Right atrium auricular region (tissue), 2 donors: ENCODE measurements around the gene COMT. TPM values are rescaled to one million over a fixed set of nuclear protein-coding genes. Genes with fewer than 3 reads are reported as not detected.
A peak's percentile ranks its signal among the peaks of the same experiment; 100 is the strongest.

Source experiments
- DNase-seq: peaks from one replicate; pipeline ENCODE4 v3.0.0-alpha.2; 2019; ENCODE audit warnings: low spot score
- H3K27ac ChIP-seq, 2 donors: fragments of 200-600 bp; sonication (generic); 1 replicate in 1 of 2; 2 replicates in 1 of 2; pipeline ENCODE4 v1.5.1; 2016 to 2019
- H3K27me3 ChIP-seq, 2 donors: fragments of 200-600 bp; sonication (generic); one replicate each; pipeline versions ENCODE4 v1.5.1 to v1.6.0; 2017 to 2019
- H3K36me3 ChIP-seq: fragments of 200-600 bp; sonication (generic); one replicate; pipeline ENCODE4 v1.5.1; 2016
- H3K4me1 ChIP-seq, 2 donors: fragments of 200-600 bp; sonication (generic); one replicate each; pipeline versions ENCODE4 v1.5.1 to v1.6.0; 2017 to 2019
- H3K4me3 ChIP-seq, 2 donors: fragments of 200-600 bp; sonication (generic); 1 replicate in 1 of 2; 2 replicates in 1 of 2; pipeline ENCODE4 v1.5.1; 2017 to 2019; ENCODE audit warnings: mild to moderate bottlenecking in 1 of 2, moderate library complexity in 1 of 2
- H3K9me3 ChIP-seq, 2 donors: fragments of 200-600 bp; sonication (generic); one replicate each; pipeline ENCODE4 v1.5.1; 2019
- total RNA-seq, 2 donors: library from RNA; depleted of rRNA; stranded (reverse); fragments of >200 nt; gene quantifications; one replicate each; pipeline ENCODE4 v1.1.0, GENCODE V29; 2016
- TF ChIP-seq, protein P1 (sequence below), 2 donors: fragments of 200-600 bp; sonication (generic); IDR thresholded peaks; one replicate each; pipeline ENCODE4 v1.5.1; 2019; ENCODE audit warnings: antibody characterized with exemption in 2 of 2

The COMT gene
- total RNA-seq, 2 donors from 2014 or later: 142 to 195 TPM

DNA sequence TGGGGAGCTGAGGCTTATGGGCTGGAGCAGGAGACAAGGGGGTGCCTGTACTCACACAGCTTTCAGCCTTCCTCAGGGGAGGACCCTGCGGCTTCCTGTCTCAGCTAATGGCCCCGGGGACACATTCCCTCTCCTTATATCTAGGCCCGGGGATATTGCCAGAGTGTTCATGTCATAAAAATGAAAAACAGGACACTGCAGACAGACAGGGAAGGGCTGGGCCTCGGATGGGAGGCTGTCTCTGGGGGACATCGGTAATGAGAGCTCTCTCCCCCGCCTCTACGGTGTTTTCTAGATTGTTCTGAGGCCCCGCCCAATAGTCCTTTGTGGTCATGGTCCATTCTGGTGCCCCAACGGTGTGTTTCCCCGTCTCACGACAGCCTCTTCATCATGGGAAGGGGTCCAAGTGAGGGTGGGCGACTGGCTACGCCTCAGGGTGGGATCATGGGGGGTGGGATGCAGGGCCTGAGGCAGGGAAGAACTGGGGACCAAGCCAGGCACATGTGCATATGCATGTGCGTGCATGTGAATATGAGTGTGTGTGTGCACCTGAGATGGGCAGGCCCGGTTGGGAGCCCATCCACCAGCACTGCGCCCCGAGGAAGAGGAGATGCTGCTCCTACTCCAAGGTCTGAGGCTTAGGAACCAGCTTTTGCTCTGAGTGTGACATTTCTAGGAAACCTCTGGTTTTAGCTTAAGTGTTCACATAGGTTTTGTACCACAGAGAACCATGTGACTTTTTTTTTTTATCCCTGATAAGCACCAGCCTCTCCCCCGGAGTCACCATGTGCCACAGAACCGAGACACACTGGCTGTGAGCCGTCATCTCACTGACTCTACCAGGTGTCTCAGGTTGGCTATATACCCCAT is 69.8 kb downstream of the COMT start:
- DNase-seq: no peak
- peaks cover 0 to 23% of the 10 kb centered on the region in 2 donors for H3K4me1 ChIP-seq
- no peaks in the 10 kb centered on the region for H3K36me3 ChIP-seq
- H3K27me3 ChIP-seq: no peaks in the 10 kb centered on the region
- TF ChIP-seq, protein P1, sequence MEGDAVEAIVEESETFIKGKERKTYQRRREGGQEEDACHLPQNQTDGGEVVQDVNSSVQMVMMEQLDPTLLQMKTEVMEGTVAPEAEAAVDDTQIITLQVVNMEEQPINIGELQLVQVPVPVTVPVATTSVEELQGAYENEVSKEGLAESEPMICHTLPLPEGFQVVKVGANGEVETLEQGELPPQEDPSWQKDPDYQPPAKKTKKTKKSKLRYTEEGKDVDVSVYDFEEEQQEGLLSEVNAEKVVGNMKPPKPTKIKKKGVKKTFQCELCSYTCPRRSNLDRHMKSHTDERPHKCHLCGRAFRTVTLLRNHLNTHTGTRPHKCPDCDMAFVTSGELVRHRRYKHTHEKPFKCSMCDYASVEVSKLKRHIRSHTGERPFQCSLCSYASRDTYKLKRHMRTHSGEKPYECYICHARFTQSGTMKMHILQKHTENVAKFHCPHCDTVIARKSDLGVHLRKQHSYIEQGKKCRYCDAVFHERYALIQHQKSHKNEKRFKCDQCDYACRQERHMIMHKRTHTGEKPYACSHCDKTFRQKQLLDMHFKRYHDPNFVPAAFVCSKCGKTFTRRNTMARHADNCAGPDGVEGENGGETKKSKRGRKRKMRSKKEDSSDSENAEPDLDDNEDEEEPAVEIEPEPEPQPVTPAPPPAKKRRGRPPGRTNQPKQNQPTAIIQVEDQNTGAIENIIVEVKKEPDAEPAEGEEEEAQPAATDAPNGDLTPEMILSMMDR (IDR thresholded peaks at IDR 0.05): no peak
- no peak overlapping the region for H3K27ac ChIP-seq
- no peak overlapping the region for H3K4me3 ChIP-seq
- no peaks in the 10 kb centered on the region for H3K9me3 ChIP-seq

DNA sequence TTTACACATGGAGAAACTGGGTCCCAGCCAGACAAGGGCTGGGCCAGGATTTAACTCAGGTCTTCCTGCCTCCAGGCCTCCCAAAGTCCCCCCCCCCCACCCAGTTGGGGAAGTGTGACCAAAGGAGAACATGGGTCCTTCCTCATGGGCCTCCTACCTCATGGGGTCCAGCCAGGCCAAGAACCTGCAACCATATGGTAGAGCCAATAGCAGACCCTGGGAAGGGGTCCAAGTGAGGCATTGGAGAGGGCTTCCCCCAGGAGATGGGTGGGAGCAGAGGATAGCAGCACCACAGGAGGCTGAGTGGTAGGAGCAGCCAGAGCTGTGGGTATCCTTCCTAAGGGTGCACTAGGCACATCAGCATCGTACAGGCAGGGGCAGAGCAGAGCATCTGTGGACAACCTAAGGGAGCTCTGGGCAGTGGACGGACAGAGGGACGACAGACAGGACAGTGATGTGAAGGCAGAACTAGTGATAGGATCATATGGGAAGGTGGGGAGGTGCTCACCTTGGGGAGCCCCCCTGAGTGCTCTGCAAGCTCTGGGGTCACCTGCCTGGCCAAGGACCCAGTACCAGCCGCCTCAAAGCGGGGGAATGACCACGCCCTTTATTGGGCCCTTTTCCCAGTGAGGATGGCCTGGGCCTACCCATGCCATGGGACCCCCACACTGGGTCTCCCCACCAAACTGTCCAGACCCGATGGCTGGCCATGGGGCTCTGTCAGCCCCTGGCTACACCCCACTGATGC is 70.6 kb downstream of the COMT start:
- no peaks in the 10 kb centered on the region for H3K9me3 ChIP-seq
- H3K4me1 ChIP-seq: peaks cover 0 to 26% of the 10 kb centered on the region in 2 donors
- TF ChIP-seq, protein P1 (IDR thresholded peaks at IDR 0.05): no peak

DNA sequence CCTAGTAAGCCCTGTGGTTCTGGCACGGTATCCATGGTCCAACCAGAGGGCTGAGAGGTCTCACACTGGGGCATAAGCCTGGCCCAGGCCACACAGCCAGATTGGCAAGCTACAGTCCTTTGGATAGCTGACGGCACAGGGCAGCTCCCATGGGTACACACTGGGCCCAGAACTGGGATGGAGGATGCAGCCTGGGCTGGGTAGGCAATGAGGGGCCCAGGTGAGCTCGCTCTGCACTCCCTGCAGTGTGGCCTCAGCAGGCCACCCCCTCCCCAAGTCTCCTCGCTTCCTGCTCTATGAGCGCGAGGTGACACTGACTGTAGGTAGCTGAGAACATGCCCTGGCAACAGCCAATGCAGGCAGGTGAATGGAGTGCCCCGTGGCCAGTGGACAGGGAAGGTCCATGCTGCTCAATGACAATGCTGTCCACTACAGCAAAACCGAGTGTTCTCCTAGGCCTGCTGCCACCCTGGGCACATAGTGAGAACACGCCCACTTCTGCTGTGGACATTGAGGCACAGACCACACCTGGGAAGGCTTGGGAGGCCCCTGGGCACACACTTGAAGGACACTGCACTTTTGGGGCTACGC is 71.3 kb downstream of the COMT start:
- TF ChIP-seq, protein P1 (IDR thresholded peaks at IDR 0.05): no peak
- Histone ChIP-seq H3K4me1 (peaks cover 0 to 30% of the 10 kb centered on the region in 2 donors), H3K27me3 (no peaks in the 10 kb centered on the region), H3K4me3 (no peak overlapping the region), H3K36me3 (no peaks in the 10 kb centered on the region), H3K9me3 (no peaks in the 10 kb centered on the region), H3K27ac (no peak overlapping the region)
- DNase-seq: no peak

More for the DNA sequence above, 70.6 kb downstream of the COMT start:
- H3K36me3 ChIP-seq: no peaks in the 10 kb centered on the region
- no peak overlapping the region for H3K4me3 ChIP-seq
- no peak overlapping the region for H3K27ac ChIP-seq
- no peaks in the 10 kb centered on the region for H3K27me3 ChIP-seq
- no peak for DNase-seq

DNA sequence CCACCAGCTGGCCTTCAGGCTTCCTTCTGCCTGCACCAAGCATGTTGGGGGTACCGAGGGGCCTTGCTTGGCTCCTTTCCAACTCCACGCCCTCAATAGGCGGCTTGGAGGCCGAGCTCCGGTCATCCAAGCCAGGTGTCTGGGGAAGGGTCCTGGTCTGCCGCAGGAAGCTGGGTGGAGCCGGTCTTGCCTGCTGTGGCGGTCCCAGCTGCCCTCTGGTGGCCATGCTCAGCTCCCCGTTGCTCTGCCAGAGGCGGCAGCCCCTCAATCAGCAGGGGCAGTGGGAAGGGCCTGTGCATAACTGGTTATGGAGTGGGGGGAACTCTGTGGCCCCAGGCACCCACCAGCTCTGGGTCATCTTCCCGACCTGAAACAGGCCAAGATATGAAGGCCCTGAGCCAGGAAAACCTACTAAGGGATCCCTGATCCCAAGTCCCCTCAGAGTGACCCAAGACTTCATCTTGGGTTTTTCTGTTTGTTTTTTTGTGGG is 71.9 kb downstream of the COMT start:
- H3K27me3 ChIP-seq: no peaks in the 10 kb centered on the region
- no peak for DNase-seq
- peaks cover 0 to 30% of the 10 kb centered on the region in 2 donors for H3K4me1 ChIP-seq

DNA sequence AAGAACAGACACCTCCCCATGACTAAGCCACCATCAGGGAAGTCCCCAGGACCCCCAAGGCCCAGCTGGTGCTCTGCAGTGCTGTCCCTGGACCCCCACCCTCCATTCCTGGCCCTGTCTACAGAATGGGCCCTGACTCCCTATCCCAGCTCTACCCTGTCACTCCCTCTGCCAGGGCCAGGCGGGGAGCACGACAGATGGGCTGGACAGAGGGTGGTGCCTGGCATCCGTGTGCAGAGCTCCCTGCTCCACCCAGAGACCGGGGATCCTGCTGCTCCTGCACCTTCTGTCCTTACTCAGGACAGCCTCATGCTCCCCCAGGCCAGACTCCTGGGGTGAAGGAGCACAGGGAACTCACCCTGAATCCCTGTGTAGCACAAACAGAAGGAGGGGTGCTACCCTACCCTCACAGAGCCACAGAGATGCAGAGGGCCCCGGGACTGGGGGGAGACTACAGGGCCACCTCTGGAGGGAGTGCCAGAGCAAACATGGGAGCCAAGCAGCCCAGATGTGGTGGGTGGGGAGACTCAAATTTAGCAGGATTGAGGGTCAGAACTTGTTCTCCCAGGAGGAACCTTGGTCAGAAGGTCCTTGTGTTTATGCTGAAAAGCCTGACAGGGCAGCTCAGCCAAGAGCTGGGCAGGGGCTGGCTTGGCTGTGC is 73.1 kb downstream of the COMT start:
- Histone ChIP-seq H3K4me3 (no peak overlapping the region), H3K9me3 (no peaks in the 10 kb centered on the region), H3K36me3 (no peaks in the 10 kb centered on the region), H3K27me3 (no peaks in the 10 kb centered on the region), H3K4me1 (peaks cover 0 to 30% of the 10 kb centered on the region in 2 donors), H3K27ac (no peak overlapping the region)
- DNase-seq: no peak
- TF ChIP-seq, protein P1 (IDR thresholded peaks at IDR 0.05): no peak

More for the DNA sequence above, 71.9 kb downstream of the COMT start:
- Histone ChIP-seq H3K9me3 (no peaks in the 10 kb centered on the region), H3K36me3 (no peaks in the 10 kb centered on the region), H3K27ac (no peak overlapping the region), H3K4me3 (no peak overlapping the region)
- TF ChIP-seq, protein P1 (IDR thresholded peaks at IDR 0.05): peak; percentile 81 to 92
